ENCODE measurements around the gene AP3D1. TPM values are rescaled to one million over a fixed set of nuclear protein-coding genes. Genes with fewer than 3 reads are reported as not detected.

Gene AP3D1
- total and polyA plus RNA-seq, 9 of the 15 experiments (the other 6 are each of a cell fraction or from before 2014, with no cell fraction given), result 1.2 to 86.1 (median 35.9) TPM

GRCh38 chr19:2096034-2096479, 55.3 kb downstream of the AP3D1 start, which contains the start of gene MOB3A (continued):
- TF ChIP-seq ARID4B (CRISPR knock-in tag; IDR thresholded peaks at IDR 0.05) (peak; percentile 99), POLR3G (IDR thresholded peaks at IDR 0.05; ENCODE audit: extremely low read depth, insufficient read length, insufficient replicate concordance) (no peak), KLF1 (tag; IDR thresholded peaks at IDR 0.05) (peak; percentile 98), CCAR2 (IDR thresholded peaks at IDR 0.05; ENCODE audit: low read depth, low read length) (no peak), FOXA3 (CRISPR knock-in tag; conservative IDR thresholded peaks at IDR 0.05 in 1 of 2, IDR thresholded peaks at IDR 0.05 in 1 of 2) (peak in 1 of 2 experiments; percentile 63; a peak in 1 of 4 replicates), ZNF511 (CRISPR knock-in tag; IDR thresholded peaks at IDR 0.05) (peak; percentile 86), SNIP1 (IDR thresholded peaks at IDR 0.05; ENCODE audit: low read depth) (no peak), CREB3L1 (IDR thresholded peaks at IDR 0.05; ENCODE audit: borderline replicate concordance, low read depth) (peak; percentile 64), HDAC8 (tag; IDR thresholded peaks at IDR 0.05) (peak; percentile 50; the same call in 1 of the 2 replicates), MCM5 (IDR thresholded peaks at IDR 0.05; ENCODE audit: low read depth) (no peak), HMGXB4 (CRISPR knock-in tag; IDR thresholded peaks at IDR 0.05) (peak; percentile 96; the same call in 1 of the 2 replicates), CBFB (CRISPR knock-in tag; IDR thresholded peaks at IDR 0.05) (peak; percentile 77; the same call in 1 of the 2 replicates), TRIM24 (IDR thresholded peaks at IDR 0.05) (peak in 1 of 2 experiments; percentile 56; a peak in 1 of 4 replicates), UBTF (IDR thresholded peaks at IDR 0.05; ENCODE audit: borderline replicate concordance in 1 of 2, low read depth in 2 of 2, low read length in 2 of 2) (0 out of 4 replicates have a peak, but pooled peaks of 1 of the 2 experiments have one; percentile 36), TEAD2 (tag; IDR thresholded peaks at IDR 0.05) (no peak), PTBP1 (IDR thresholded peaks at IDR 0.05; ENCODE audit: low read depth, low read length) (no peak), DDX20 (tag; IDR thresholded peaks at IDR 0.05; ENCODE audit: low read depth) (no peak)
